CD4-positive, alpha-beta T cell (primary cell): Measurements from ENCODE around the gene SLC35G2. TPM values are rescaled to one million over a fixed set of nuclear protein-coding genes. Genes with fewer than 3 reads are reported as not detected.
"Not testable (repeated sequence)": the region's sequence is repeated elsewhere in the genome, so short reads cannot be mapped to it uniquely, and the experiment has no call there.

Source experiments
- ATAC-seq: fragments of 200-7000 bp; cut with Tn5 transposase; one replicate; pipeline ENCODE4 v1.10.0; 2022; ENCODE audit warnings: mild to moderate bottlenecking; ENCODE audit not compliant: poor library complexity
- CTCF ChIA-PET: fragments of 350-600 bp; sonication (Branson Sonifier 250); formaldehyde crosslinking; loops from one replicate; lab custom pipeline; 2021; ENCODE audit warnings: antibody characterized with exemption, inconsistent platforms; lab: Charles Lee
- POLR2A ChIA-PET: fragments of 350-600 bp; sonication (Branson Sonifier 250); formaldehyde crosslinking; loops from one replicate; lab custom pipeline; 2021; ENCODE audit warnings: antibody characterized with exemption, inconsistent platforms; lab: Charles Lee
- DNase-seq, 14 experiments: peaks; one replicate each; pipeline ENCODE4 v3.0.0-alpha.2; 2013 to 2020; ENCODE audit warnings: mixed read lengths in 2 of 14
- H3K27ac ChIP-seq, 2 donors: one replicate each; pipeline versions ENCODE4 v1.5.1 to v1.7.0; 2013; ENCODE audit warnings: low read length in 2 of 2, low read depth in 1 of 2, mild to moderate bottlenecking in 1 of 2
- H3K27me3 ChIP-seq, 2 experiments: 1 replicate in 1 of 2; 2 replicates in 1 of 2; pipeline versions ENCODE4 v1.6.1 to v1.7.0; 2013; ENCODE audit warnings: low read length in 2 of 2, control low read depth in 1 of 2, mild to moderate bottlenecking in 1 of 2, moderate library complexity in 1 of 2; ENCODE audit not compliant: insufficient read depth in 2 of 2, control insufficient read depth in 1 of 2
- H3K36me3 ChIP-seq: one replicate; pipeline ENCODE4 v1.6.1; 2013; ENCODE audit warnings: low read length, control low read depth; ENCODE audit not compliant: insufficient read depth
- H3K4me1 ChIP-seq: one replicate; pipeline ENCODE4 v1.6.1; 2013; ENCODE audit warnings: low read length, control low read depth; ENCODE audit not compliant: insufficient read depth
- H3K4me3 ChIP-seq: one replicate; pipeline ENCODE4 v1.5.1; 2013; ENCODE audit warnings: mild to moderate bottlenecking, low read length, moderate library complexity
- H3K9me3 ChIP-seq, 2 experiments: 1 replicate in 1 of 2; 2 replicates in 1 of 2; pipeline versions ENCODE4 v1.6.1 to v1.7.0; 2013; ENCODE audit warnings: low read length in 2 of 2, mild to moderate bottlenecking in 2 of 2, control low read depth in 1 of 2, moderate library complexity in 1 of 2; ENCODE audit not compliant: control insufficient read depth in 1 of 2, insufficient read depth in 1 of 2
- H3K27ac Mint-ChIP-seq: one replicate; pipeline ENCODE4 v1.8.0; 2020; ENCODE audit warnings: mixed read lengths
- H3K27me3 Mint-ChIP-seq: one replicate; pipeline ENCODE4 v1.8.0; 2021; ENCODE audit warnings: mixed read lengths
- H3K36me3 Mint-ChIP-seq: one replicate; pipeline ENCODE4 v1.8.0; 2021; ENCODE audit warnings: low read depth, mixed read lengths
- H3K4me1 Mint-ChIP-seq: one replicate; pipeline ENCODE4 v1.8.0; 2021; ENCODE audit warnings: low read depth, mixed read lengths
- H3K4me3 Mint-ChIP-seq: one replicate; pipeline ENCODE4 v1.8.0; 2020; ENCODE audit warnings: mild to moderate bottlenecking, mixed read lengths
- H3K9me3 Mint-ChIP-seq: one replicate; pipeline ENCODE4 v1.8.0; 2020; ENCODE audit warnings: mixed read lengths
- CTCF ChIP-seq: fragments of 200-600 bp; IDR thresholded peaks from one replicate; pipeline ENCODE4 v1.8.0; 2022; ENCODE audit warnings: antibody characterized with exemption, mild to moderate bottlenecking
- intact Hi-C, 2 experiments: fragments of 100-400 bp; cut with DNase I in 1 of 2; cut with micrococcal nuclease in 1 of 2; formaldehyde crosslinking; loops; one replicate each; pipeline versions ENCODE4 v1.15.1 to v1.9.0; 2023 to 2025; cut with DNase I, micrococcal nuclease
- total RNA-seq, 174 experiments: library from RNA in 2 of 174; stranded (reverse) in 2 of 174; gene quantifications; one replicate each; pipeline ENCODE4 v1.2.3 and lab custom pipeline; 2021 to 2026

The SLC35G2 gene
- total RNA-seq, 2 experiments from 2014 or later, result 0.14 TPM; not detected in 1

- H3K9me3 ChIP-seq, result peaks cover 22 to 23% of the 10 kb centered on the region in 2 experiments
- Mint-ChIP-seq H3K4me1 (peaks cover 66% of the 10 kb centered on the region), H3K36me3 (peaks cover 78% of the 10 kb centered on the region), H3K4me3 (no peak overlapping the region), H3K27ac (peak overlapping the region; percentile 16), H3K27me3 (no peaks in the 10 kb centered on the region), H3K9me3 (peaks cover 10% of the 10 kb centered on the region)
- H3K27me3 ChIP-seq, result no peaks in the 10 kb centered on the region
- H3K4me3 ChIP-seq, result no peak overlapping the region
- H3K27ac ChIP-seq, result no peak overlapping the region
- ChIA-PET CTCF (interaction anchor here (1.1 kb wide), 1 partner anchor 11 kb away, joined by 3 read pairs; no protein-coding TSS in a partner anchor), POLR2A (no interaction called here)
- TF ChIP-seq CTCF, result no peak
- no peak for ATAC-seq
- intact Hi-C loops, result no loop called here
- H3K4me1 ChIP-seq, result peaks cover 24% of the 10 kb centered on the region
- no peak for DNase-seq
- H3K36me3 ChIP-seq, result no peaks in the 10 kb centered on the region
Observed at GRCh38 chr3:136901391-136901790, 82.5 kb downstream of the SLC35G2 start.

GRCh38 chr3:136902530-136902929, 83.6 kb downstream of the SLC35G2 start:
- H3K36me3 ChIP-seq, H3K4me3 ChIP-seq, H3K9me3 Mint-ChIP-seq, ATAC-seq, H3K27me3 ChIP-seq, H3K27ac ChIP-seq, H3K27ac Mint-ChIP-seq, DNase-seq, intact Hi-C loops, H3K27me3 Mint-ChIP-seq, POLR2A ChIA-PET, H3K4me3 Mint-ChIP-seq: not testable (repeated sequence)
- CTCF ChIA-PET, result interaction anchor here (0.7 kb wide), 1 partner anchor 922 kb away, joined by 3 read pairs; no protein-coding TSS in a partner anchor
- Histone ChIP-seq H3K9me3 (peaks cover 22 to 23% of the 10 kb centered on the region in 2 experiments), H3K4me1 (peaks cover 28% of the 10 kb centered on the region)
- peaks cover 72% of the 10 kb centered on the region for H3K4me1 Mint-ChIP-seq
- H3K36me3 Mint-ChIP-seq, result peaks cover 87% of the 10 kb centered on the region

GRCh38 chr3:136903899-136904298, 85.0 kb downstream of the SLC35G2 start:
- Histone ChIP-seq H3K4me3 (no peak overlapping the region), H3K36me3 (no peaks in the 10 kb centered on the region), H3K27ac (no peak overlapping the region), H3K4me1 (peaks cover 24% of the 10 kb centered on the region), H3K27me3 (no peaks in the 10 kb centered on the region), H3K9me3 (peaks cover 22 to 23% of the 10 kb centered on the region in 2 experiments)
- intact Hi-C loops, result no loop called here
- H3K4me1 Mint-ChIP-seq, result peaks cover 76% of the 10 kb centered on the region
- ChIA-PET CTCF (no interaction called here), POLR2A (interaction anchor here (1.2 kb wide), 1 partner anchor 42 kb away, joined by 6 read pairs; the partner anchor contains the start of gene NCK1)
- peaks cover 85% of the 10 kb centered on the region for H3K36me3 Mint-ChIP-seq
- TF ChIP-seq CTCF, result no peak
- no peak overlapping the region for H3K4me3 Mint-ChIP-seq
- peaks cover 10% of the 10 kb centered on the region for H3K9me3 Mint-ChIP-seq
- no peaks in the 10 kb centered on the region for H3K27me3 Mint-ChIP-seq
- no peak for DNase-seq
- ATAC-seq, result no peak
- no peak overlapping the region for H3K27ac Mint-ChIP-seq

GRCh38 chr3:136904746-136905145, 85.8 kb downstream of the SLC35G2 start:
- Mint-ChIP-seq H3K4me3 (no peak overlapping the region), H3K4me1 (peaks cover 76% of the 10 kb centered on the region), H3K36me3 (peaks cover 78% of the 10 kb centered on the region), H3K9me3 (peaks cover 10% of the 10 kb centered on the region), H3K27me3 (no peaks in the 10 kb centered on the region), H3K27ac (no peak overlapping the region)
- intact Hi-C loops, result no loop called here
- H3K27me3 ChIP-seq, result no peaks in the 10 kb centered on the region
- no peak for ATAC-seq
- no peak overlapping the region for H3K4me3 ChIP-seq
- TF ChIP-seq CTCF, result no peak
- no peaks in the 10 kb centered on the region for H3K36me3 ChIP-seq
- H3K4me1 ChIP-seq, result peaks cover 21% of the 10 kb centered on the region
- no peak for DNase-seq
- POLR2A ChIA-PET, result interaction anchor here (1.2 kb wide), 1 partner anchor 43 kb away, joined by 6 read pairs; the partner anchor contains the start of gene NCK1
- H3K27ac ChIP-seq, result no peak overlapping the region
- peaks cover 22 to 23% of the 10 kb centered on the region in 2 experiments for H3K9me3 ChIP-seq
- CTCF ChIA-PET, result no interaction called here
